K562 (cell line): Measurements from ENCODE around the gene SEC14L3. TPM values are rescaled to one million over a fixed set of nuclear protein-coding genes. Genes with fewer than 3 reads are reported as not detected.

ENCODE experiments used
- ATAC-seq: fragments of 200-7000 bp; cut with Tn5 transposase; 3 replicates; pipeline ENCODE4 v1.9.1; 2020; ENCODE audit warnings: moderate library complexity
- BruUV-seq: library from RNA; stranded (reverse); fragments of 400-500 nt; replicated peaks from 2 replicates; lab custom pipeline; 2021; lab: Mats Ljungman, UMichigan
- CTCF ChIA-PET: fragments of 300-600 bp; formaldehyde crosslinking; extraction: SDS; loops from one replicate; lab custom pipeline; 2021; ENCODE audit warnings: low intra/inter-chr PET ratio; lab: Yijun Ruan, JAX
- POLR2A ChIA-PET: fragments of 300-600, 350-650 bp; sonication (Branson Sonifier 250); formaldehyde crosslinking; extraction: SDS; loops from one replicate; lab custom pipeline; 2021; ENCODE audit warnings: antibody characterized with exemption, inconsistent platforms; lab: Yijun Ruan, JAX
- DNase-seq, 4 experiments: peaks; one replicate each; pipeline versions ENCODE4 v3.0.0 to v3.0.0-alpha.2; 2011 to 2018; ENCODE audit warnings: low spot score in 3 of 4, mixed read lengths in 3 of 4; ENCODE audit errors: extremely low read depth in 1 of 4
- FAIRE-seq: peaks from 2 replicates; lab custom pipeline; 2011; peaks lifted over from hg19 to GRCh38; lab: Jason Lieb, UNC
- H2AFZ ChIP-seq: 2 replicates; pipeline ENCODE4 v1.6.0; 2011; ENCODE audit warnings: low read depth, low read length, control low read depth, inconsistent platforms
- H3K27ac ChIP-seq: fragments of 200-600 bp; 3 replicates; pipeline ENCODE4 v1.8.0; 2011; ENCODE audit warnings: low read depth, mild to moderate bottlenecking, control low read depth, inconsistent platforms, low read length, moderate library complexity, mixed read lengths; ENCODE audit errors: extremely low read depth
- H3K27me3 ChIP-seq, 2 experiments: fragments of 300-600 bp in 1 of 2; 2 replicates in 1 of 2; 3 replicates in 1 of 2; pipeline versions ENCODE4 v1.6.0 to v1.8.0; 2011; ENCODE audit warnings: inconsistent platforms in 2 of 2, low read length in 2 of 2, mild to moderate bottlenecking in 1 of 2, mixed read lengths in 1 of 2, moderate library complexity in 1 of 2; ENCODE audit not compliant: control insufficient read depth in 2 of 2, insufficient read depth in 2 of 2
- H3K36me3 ChIP-seq: fragments of 300-600 bp; 3 replicates; pipeline ENCODE4 v1.8.0; 2011; ENCODE audit warnings: mild to moderate bottlenecking, low read length, inconsistent platforms; ENCODE audit not compliant: control insufficient read depth, insufficient read depth
- H3K4me1 ChIP-seq, 2 experiments: fragments of 200-600 bp in 1 of 2; replicated peaks in 1 of 2; 2 replicates in 1 of 2; 3 replicates in 1 of 2; pipeline versions ENCODE4 v1.5.1 to v1.8.0; 2011; ENCODE audit warnings: inconsistent platforms in 2 of 2, low read length in 2 of 2, mild to moderate bottlenecking in 1 of 2, mixed read lengths in 1 of 2, moderate library complexity in 1 of 2; ENCODE audit not compliant: control insufficient read depth in 2 of 2, insufficient read depth in 2 of 2
- H3K4me2 ChIP-seq: 2 replicates; pipeline ENCODE4 v1.6.1; 2011; ENCODE audit warnings: low read length, control low read depth, inconsistent platforms, mixed read lengths; ENCODE audit not compliant: insufficient read depth
- H3K4me3 ChIP-seq: fragments of 200-600 bp; sonication (generic), shearing (Covaris generic); 2 replicates; pipeline ENCODE4 v1.5.1; 2016; ENCODE audit warnings: control low read depth, inconsistent platforms
- H3K79me2 ChIP-seq: fragments of 200-600 bp; 3 replicates; pipeline ENCODE4 v1.8.0; 2011; ENCODE audit warnings: low read length, inconsistent platforms; ENCODE audit not compliant: control insufficient read depth, insufficient read depth
- H3K9ac ChIP-seq, 2 experiments: 2 replicates each; pipeline versions ENCODE4 v1.6.0 to v1.6.1; 2011; ENCODE audit warnings: low read depth in 2 of 2, low read length in 2 of 2, control low read depth in 1 of 2, inconsistent platforms in 1 of 2, mild to moderate bottlenecking in 1 of 2, mixed read lengths in 1 of 2; ENCODE audit not compliant: insufficient read depth in 1 of 2
- H3K9me1 ChIP-seq: one replicate; pipeline ENCODE4 v1.6.0; 2011; ENCODE audit warnings: inconsistent platforms, mild to moderate bottlenecking, low read length, moderate library complexity; ENCODE audit not compliant: control insufficient read depth, insufficient read depth
- H3K9me3 ChIP-seq: replicated peaks from 2 replicates; pipeline ENCODE4 v1.5.1; 2011; ENCODE audit warnings: low read depth, low read length, inconsistent platforms; ENCODE audit not compliant: control insufficient read depth, insufficient read depth
- H4K20me1 ChIP-seq: replicated peaks from 2 replicates; pipeline ENCODE4 v1.6.1; 2011; ENCODE audit warnings: low read length, inconsistent platforms, mixed read lengths; ENCODE audit not compliant: control insufficient read depth, insufficient read depth
- BCOR ChIP-seq: fragments of 450-650 bp; IDR thresholded peaks from 2 replicates; pipeline ENCODE4 v1.6.1; 2016
- RBM25 ChIP-seq: fragments of 200-400 bp; formaldehyde crosslinking; IDR thresholded peaks from 2 replicates; pipeline ENCODE4 v1.6.1; 2018; ENCODE audit warnings: low read length, low read depth, moderate library complexity; ENCODE audit not compliant: severe bottlenecking
- TCF3 ChIP-seq: sonication (generic); formaldehyde crosslinking; IDR thresholded peaks from 2 replicates; pipeline ENCODE4 v1.4.0; 2020; ENCODE audit warnings: mild to moderate bottlenecking, missing genetic modification reagents
- WGBS: fragments of 100-300 bp; shearing (Covaris generic); methylation state at CpG from one replicate; pipeline ENCODE4 v1.1.6; 2016; ENCODE audit warnings: low coverage, mixed read lengths; ENCODE audit not compliant: insufficient coverage; ENCODE audit errors: missing lambda C conversion rate; 5-methylcytosine and 5-hydroxymethylcytosine counted together
- in situ Hi-C: fragments of 300-500 bp; cut with MboI; formaldehyde crosslinking; loops from 4 replicates; pipeline ENCODE4 v1.15.0; 2018; ENCODE audit warnings: inconsistent platforms, mixed read lengths
- intact Hi-C: fragments of 100-400 bp; cut with micrococcal nuclease; formaldehyde crosslinking; loops from 2 replicates; pipeline ENCODE4 v1.14.2; 2022
- polyA plus RNA-seq, 8 experiments: library from polyadenylated mRNA; depleted of rRNA in 4 of 8; stranded (reverse) in 5 of 8; unstranded in 3 of 8; fragments of >200 nt; fragmentation: Nextera tagmentation in 2 of 8; fragmentation: Illumina TruSeq in 1 of 8; extraction: Ambion mirVana in 2 of 8; extraction: Trizol in 1 of 8; gene quantifications; 2 replicates each; pipeline versions ENCODE4 v1.2.1 to v1.2.3, GENCODE V29; 2011 to 2014; ENCODE audit warnings: inconsistent platforms in 1 of 8, missing spikeins in 1 of 8
- total RNA-seq, 7 experiments: library from RNA; depleted of rRNA in 6 of 7; stranded (reverse); fragments of >200 nt in 6 of 7; fragmentation: Illumina TruSeq in 2 of 7; extraction: Trizol in 2 of 7; gene quantifications; 2 replicates each; pipeline versions ENCODE4 v1.2.1 to v1.2.3, GENCODE V29; 2011 to 2021; ENCODE audit warnings: low replicate concordance in 1 of 7
- TF ChIP-seq, protein P1 (sequence below): sonication (generic); formaldehyde crosslinking; IDR thresholded peaks from 2 replicates; pipeline ENCODE4 v1.8.0; 2022; ENCODE audit warnings: mild to moderate bottlenecking, low read depth, missing genetic modification reagents

Gene SEC14L3
- total and polyA plus RNA-seq, 9 of the 15 experiments (the other 6 are each of a cell fraction or from before 2014, with no cell fraction given): not detected

- H3K9me1 ChIP-seq: no peaks in the 10 kb centered on the region
- FAIRE-seq: no peak
- no peak overlapping the region for H3K4me3 ChIP-seq
- H3K27ac ChIP-seq: no peak overlapping the region
- no peak overlapping the region for H3K9ac ChIP-seq
- H3K79me2 ChIP-seq: no peaks in the 10 kb centered on the region
- no peaks in the 10 kb centered on the region for H3K36me3 ChIP-seq
- intact Hi-C loops: no loop called here
- H3K4me2 ChIP-seq: no peak overlapping the region
- no peaks in the 10 kb centered on the region for H3K9me3 ChIP-seq
- WGBS: 10% methylated on average over 2 of the region's 4 CpGs
- H4K20me1 ChIP-seq: no peaks in the 10 kb centered on the region
- in situ Hi-C loops: no loop called here
- ChIA-PET POLR2A (no interaction called here), CTCF (no interaction called here)
- ATAC-seq: no peak
- no peak overlapping the region for H2AFZ ChIP-seq
- peaks cover 0 to 6% of the 10 kb centered on the region in 2 experiments; a peak in 2 of 5 replicates for H3K4me1 ChIP-seq
- BruUV-seq: no TSS peak
- H3K27me3 ChIP-seq: peaks cover 4 to 40% of the 10 kb centered on the region in 2 experiments; a peak in 4 of 5 replicates
- no peak for DNase-seq
- no peak for TF ChIP-seq TCF3
- peak; percentile 68 for TF ChIP-seq RBM25
- peak; percentile 56 for TF ChIP-seq BCOR
Measured at GRCh38 chr22:30474121-30474520, 2.3 kb upstream of the SEC14L3 start.

- POLR2A ChIA-PET: no interaction called here
- no TSS peak for BruUV-seq
Measured at GRCh38 chr22:30472994-30473720, 1.3 kb upstream of the SEC14L3 start.

More at GRCh38 chr22:30472994-30473720, 1.3 kb upstream of the SEC14L3 start:
- Histone ChIP-seq H3K36me3 (no peaks in the 10 kb centered on the region), H2AFZ (no peak overlapping the region), H3K27me3 (peaks cover 2 to 39% of the 10 kb centered on the region in 2 experiments; a peak in 4 of 5 replicates), H3K4me1 (peaks cover 0 to 6% of the 10 kb centered on the region in 2 experiments; a peak in 2 of 5 replicates), H3K79me2 (no peaks in the 10 kb centered on the region), H3K27ac (no peak overlapping the region), H3K4me3 (no peak overlapping the region), H3K9me1 (no peaks in the 10 kb centered on the region), H3K9ac (no peak overlapping the region), H4K20me1 (no peaks in the 10 kb centered on the region), H3K4me2 (no peak overlapping the region), H3K9me3 (no peaks in the 10 kb centered on the region)
- 9% methylated on average over 4 of the region's 4 CpGs for WGBS
- TF ChIP-seq, protein P1, sequence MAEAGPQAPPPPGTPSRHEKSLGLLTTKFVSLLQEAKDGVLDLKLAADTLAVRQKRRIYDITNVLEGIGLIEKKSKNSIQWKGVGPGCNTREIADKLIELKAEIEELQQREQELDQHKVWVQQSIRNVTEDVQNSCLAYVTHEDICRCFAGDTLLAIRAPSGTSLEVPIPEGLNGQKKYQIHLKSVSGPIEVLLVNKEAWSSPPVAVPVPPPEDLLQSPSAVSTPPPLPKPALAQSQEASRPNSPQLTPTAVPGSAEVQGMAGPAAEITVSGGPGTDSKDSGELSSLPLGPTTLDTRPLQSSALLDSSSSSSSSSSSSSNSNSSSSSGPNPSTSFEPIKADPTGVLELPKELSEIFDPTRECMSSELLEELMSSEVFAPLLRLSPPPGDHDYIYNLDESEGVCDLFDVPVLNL (CRISPR knock-in tag): no peak
- no peak for FAIRE-seq
- CTCF ChIA-PET: no interaction called here
- DNase-seq: no peak
- ATAC-seq: no peak
- in situ Hi-C loops (no loop called here), intact Hi-C loops (no loop called here)
